HG02884 (cell line): Measurements from ENCODE around the gene ACP4.

ENCODE experiments used
- ATAC-seq: cut with Tn5 transposase; IDR thresholded peaks from one replicate; pipeline ENCODE4 v1.9.1; 2021; ENCODE audit warnings: mild to moderate bottlenecking, moderate library complexity; ENCODE audit not compliant: unreplicated experiment

Gene ACP4

GRCh38 chr19:50839712-50840655 is 49.8 kb downstream of the ACP4 start:
- ATAC-seq, result no peak

- no peak for ATAC-seq
Observed at GRCh38 chr19:50842130-50842529, 51.9 kb downstream of the ACP4 start.

GRCh38 chr19:50843205-50843604 is 53.0 kb downstream of the ACP4 start:
- ATAC-seq, result no peak

- no peak for ATAC-seq
Observed at GRCh38 chr19:50843701-50844221, 53.5 kb downstream of the ACP4 start.

- no peak for ATAC-seq
Observed at GRCh38 chr19:50844296-50844935, 54.2 kb downstream of the ACP4 start.
